ENCODE data around the gene CDK5RAP2.
A peak's percentile ranks its signal among the peaks of the same experiment; 100 is the strongest.
"Not testable (repeated sequence)": the region's sequence is repeated elsewhere in the genome, so short reads cannot be mapped to it uniquely, and the experiment has no call there.

The CDK5RAP2 gene

DNA sequence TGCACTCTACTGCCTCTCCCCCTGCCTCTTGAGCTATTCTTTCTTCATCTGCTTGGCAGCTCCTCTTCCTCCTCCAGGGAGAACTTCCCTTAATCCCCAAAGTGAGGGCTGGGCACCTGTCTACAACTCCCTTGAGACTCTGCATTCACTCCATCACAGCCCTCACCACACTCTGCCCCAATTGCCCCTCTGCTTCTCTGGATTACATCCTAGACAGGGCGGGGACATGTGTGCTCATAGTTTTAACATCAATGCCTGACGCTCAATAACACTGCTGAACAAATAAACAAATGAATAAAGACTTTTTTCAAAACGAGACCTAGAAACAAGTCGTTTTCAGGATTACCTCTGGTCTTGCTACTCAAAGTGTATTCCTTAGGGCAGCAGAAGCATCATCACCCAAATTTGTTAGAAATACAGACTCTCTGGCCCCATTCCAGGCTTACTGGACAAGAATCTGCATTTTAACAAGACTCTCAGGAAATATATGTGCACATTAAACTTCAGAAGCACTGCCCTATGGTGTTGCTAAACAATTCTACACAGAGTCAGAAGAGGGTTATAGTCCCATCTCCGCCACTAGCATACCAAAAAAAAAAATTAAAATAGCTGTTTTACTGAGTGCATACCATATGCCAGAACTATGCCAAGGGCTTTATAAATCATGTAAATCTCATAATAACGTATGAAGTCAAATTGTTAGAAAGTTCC is 115.6 kb downstream of the CDK5RAP2 start:
- no peak for DNase-seq

DNA sequence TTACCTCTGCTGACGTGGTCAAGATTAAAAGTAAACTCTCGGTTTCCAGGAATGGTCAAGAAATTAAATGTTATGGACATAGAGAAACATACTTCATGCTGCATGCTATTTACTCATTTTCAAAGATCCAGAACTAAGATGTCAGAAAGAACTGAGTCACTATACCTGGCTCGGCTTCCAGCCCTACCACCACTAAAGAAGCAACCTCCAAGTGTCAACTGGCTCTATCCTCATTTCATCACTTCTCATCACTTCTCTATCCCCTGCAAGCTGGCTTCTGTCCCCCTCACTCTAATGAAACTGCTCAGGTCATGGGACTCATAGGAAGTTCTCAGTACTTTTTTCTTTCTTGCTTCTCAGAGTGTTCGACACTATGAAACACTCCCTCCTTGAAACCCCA is 116.2 kb downstream of the CDK5RAP2 start:
- DNase-seq = no peak

DNA sequence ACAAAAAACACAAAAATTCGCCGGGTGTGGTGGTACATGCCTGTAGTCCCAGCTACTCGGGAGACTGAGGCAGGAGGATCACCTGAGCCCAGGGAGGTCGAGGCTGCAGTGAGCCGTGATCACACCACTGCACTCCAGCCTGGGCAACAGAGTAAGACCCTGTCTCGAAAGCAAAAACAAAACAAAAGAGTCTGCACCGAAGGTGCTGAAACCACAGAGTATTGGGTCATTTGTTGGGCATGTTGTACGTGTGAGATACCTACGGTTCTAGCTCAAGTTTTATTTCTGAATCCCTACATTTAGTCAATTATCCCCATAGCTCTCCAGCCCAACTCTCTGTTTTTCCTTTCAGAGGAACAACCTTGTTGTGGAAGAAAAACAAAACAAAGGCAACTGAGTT is 118.3 kb downstream of the CDK5RAP2 start:
- DNase-seq = not testable (repeated sequence)

DNA sequence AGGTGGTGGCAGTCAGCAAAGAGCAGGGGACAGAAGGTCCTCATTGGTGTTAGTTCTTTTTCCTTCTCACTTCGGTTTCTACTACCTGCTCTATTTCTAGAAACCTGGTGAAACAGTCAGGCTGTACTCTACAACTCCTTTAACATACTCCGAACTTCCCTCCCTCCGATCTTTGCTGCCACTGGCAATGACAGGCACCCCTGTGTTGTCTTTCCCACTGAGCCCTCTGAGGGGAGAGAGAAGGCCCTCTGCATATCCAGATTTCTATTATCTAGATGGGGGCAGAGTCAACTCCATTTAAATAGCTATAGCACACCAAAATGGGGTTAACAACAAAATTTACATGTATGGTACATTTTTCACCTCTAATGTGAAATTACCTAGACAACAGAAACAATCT is 123.7 kb downstream of the CDK5RAP2 start:
- DNase-seq = no peak

DNA sequence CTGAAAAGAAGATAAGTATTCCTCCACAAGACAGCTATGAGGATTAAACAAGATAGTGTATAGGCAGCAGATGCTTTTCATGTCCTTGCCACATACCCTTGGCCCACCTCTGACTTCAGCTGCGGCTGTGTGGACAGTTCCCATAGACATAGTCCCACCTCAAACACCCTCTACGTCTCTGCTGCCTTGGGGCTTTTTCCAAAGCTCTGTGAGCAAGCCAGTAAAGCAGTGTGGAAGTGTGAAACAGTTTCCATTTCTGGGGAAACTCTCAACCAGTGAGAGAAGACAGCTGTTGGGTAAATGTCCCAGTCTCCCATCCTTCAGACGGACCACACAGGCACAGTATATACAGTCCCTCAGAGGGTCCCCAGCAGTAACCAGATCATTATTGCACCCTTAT is 125.5 kb downstream of the CDK5RAP2 start:
- no peak for DNase-seq

DNA sequence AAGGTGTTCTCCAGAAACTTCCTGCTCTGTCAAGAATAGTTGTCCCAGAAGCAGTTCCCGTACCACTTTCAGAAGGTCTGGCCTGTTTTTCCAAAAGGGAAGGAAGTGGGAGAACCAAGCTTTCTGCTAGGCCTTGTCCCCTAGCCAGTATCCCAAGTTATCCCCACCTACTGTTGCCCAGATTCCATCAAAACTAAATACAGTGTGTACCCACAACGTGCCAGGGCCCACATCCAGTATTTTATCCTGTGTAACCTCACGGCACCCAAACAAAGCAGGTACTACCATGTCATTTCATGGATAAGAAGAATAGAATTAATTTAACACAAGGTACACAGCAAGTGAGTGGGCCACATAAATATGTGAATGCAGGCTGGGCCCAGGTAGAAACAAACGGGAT is 126.2 kb downstream of the CDK5RAP2 start:
- DNase-seq = no peak

DNA sequence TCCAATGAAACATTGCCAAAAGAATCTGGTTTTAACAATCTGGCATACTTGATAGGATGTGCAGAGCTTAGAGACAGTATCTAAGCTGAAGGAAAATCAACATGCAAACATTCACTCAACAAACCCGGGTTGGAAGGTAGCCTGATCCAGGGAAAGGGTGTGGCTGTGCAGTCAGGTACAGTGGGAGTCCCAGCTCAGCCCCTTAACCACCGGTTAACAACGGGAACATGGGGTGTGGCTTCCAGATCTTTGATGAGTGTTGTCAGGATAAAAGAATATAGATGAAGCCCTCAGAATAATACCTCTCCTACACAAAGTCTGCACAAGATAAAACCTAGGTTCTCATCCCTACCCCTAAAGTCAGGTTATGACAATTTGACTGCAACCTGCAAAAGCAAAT is 127.3 kb downstream of the CDK5RAP2 start:
- DNase-seq = no peak

DNA sequence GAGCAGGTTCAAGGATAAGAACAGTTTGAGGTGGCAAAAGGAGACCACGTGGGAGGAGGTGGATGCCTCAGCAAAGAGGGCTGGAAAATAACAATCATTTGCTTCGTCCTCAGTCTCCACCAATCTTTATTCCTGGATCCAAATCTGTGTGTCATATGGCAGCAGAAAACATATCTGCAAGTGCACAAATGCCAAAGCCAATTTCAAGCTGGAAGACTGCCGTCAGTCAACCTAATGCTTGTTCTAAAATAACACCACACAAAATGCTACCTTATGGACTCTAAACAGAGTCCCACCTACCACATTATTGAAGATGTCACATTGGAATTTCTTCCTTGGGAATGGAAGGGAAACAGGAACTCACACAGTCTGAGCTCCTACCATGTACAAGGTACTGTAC is 129.1 kb downstream of the CDK5RAP2 start:
- DNase-seq = no peak

DNA sequence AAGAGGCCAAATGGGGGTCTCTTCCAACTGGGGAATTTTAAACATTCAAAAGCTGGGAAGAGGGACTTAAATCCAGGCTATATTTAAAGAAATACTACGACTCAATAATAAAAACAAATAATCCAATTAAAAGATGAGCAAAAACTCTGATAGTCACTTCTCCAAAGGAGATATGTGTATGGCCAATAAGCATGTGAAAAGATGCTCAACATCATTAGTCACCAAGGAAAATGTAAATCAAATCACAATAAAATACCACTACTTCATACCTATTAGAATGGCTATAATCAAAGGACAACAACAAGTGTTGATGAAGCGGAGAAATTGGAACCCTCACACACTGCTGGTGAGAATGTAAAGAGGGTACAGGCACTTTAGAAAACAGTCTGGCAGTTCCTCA is 130.4 kb downstream of the CDK5RAP2 start:
- no peak for DNase-seq

DNA sequence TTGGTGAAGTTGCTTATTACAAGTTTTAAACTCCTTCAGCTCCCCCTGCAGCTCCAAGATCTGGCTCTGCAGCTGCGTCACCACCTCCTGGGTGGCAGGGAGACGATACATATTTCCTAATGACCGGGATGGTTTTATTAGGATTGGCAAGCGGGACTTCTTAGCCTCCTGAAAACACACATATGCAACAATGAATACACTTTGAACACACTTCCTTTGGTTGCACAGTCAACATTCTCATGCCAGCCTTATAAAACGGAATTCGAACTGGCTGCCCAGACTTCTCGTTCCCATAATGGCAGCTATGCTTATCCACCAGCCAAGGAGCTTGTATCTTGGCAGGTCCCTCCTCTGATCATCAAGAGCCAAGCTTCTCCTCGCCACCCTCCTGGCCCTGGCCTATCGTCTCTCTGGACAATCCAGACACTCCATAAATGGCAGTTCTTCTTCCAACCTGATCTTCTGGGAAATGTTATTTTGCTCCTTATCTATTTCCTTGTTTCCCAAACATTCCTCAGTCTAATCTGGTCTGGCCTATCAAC is 131.9 kb downstream of the CDK5RAP2 start:
- DNase-seq = no peak

DNA sequence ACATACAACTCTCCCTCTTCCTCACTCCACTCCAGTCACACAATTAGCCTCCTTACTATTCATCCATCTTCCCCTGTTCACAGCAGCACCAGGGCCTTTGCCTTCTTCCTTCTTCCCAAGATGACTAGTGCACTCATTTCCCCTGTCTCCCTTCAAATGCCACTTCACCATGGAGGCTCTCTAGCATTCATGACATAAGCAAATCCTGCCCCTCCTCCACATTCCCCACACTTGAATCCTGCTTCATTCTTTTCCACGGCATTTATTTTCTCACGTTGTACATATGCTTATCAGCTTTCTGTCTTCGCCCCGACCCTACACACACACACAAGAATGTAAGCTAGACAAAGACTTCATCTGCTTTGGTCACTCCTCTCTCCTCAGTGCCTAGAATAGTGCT is 133.3 kb downstream of the CDK5RAP2 start:
- peak; percentile 44 for DNase-seq

DNA sequence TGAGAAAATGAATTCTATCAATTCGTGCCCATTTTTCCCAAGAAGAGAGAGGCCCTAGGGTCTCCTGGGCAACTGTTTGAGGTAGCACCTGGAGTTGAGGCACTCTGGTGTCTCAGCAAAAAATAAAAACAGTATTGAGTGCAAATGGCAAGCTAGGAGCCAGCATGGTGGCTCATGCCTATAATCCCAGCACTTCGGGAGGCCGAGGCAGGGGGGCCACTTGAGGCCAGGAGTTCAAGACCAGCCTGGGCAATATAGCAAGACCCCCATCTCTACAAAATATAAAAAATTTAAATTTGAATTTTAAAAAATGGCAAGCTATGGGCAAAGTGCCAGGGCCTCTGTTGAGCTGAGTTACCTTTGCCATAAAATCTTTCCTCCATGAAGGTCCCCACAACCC is 136.0 kb downstream of the CDK5RAP2 start:
- DNase-seq = no peak

DNA sequence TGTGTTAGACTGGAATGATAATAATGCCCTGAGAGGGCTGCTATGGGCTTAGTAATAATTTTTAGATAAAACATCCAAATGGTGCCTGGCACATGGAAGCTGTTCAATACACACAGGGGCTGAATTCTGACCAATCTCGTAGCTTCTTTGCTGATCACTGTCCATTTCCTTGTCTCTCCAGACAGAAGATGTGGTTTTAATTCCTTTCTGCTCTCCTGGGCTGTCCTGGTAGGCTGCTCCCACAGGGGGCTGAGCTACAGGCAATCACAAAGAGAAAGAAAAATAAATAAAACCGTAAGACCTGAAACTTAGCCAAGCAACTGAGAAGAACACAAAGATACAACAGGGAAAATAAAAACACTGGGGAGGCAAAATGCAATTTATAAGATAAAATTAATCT is 136.5 kb downstream of the CDK5RAP2 start:
- DNase-seq = peak; percentile 76

DNA sequence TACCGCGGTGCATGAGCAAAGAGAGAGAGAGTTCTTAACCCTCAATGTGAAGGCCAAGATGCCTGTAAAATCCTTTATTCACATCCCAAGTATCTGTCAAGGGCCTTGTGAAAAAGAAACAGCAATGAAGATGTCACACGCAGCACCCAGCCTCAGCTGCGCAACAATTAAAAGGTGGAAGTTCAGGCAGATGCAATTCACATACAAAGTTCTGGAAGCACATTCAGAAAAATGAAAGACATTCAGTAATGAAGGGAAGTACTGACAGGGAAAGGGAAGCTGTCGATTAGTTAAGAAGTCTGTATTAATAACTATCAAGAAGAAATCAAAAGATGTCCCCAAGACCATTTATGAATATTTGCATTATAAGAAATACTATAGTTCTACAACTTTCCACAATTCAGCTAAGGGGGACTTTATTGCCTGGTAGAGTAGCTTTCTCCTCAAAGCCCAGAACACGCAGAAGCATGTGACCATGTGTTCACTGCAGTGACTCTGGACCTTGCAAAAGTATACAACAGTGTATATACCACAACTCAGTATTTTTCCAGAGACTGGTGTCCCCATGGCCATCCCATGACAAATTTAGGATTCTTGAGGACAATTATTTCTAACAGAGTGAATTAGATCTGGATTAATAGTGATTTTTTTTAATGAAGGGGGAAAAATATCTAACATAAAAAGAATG is 137.5 kb downstream of the CDK5RAP2 start:
- no peak for DNase-seq

DNA sequence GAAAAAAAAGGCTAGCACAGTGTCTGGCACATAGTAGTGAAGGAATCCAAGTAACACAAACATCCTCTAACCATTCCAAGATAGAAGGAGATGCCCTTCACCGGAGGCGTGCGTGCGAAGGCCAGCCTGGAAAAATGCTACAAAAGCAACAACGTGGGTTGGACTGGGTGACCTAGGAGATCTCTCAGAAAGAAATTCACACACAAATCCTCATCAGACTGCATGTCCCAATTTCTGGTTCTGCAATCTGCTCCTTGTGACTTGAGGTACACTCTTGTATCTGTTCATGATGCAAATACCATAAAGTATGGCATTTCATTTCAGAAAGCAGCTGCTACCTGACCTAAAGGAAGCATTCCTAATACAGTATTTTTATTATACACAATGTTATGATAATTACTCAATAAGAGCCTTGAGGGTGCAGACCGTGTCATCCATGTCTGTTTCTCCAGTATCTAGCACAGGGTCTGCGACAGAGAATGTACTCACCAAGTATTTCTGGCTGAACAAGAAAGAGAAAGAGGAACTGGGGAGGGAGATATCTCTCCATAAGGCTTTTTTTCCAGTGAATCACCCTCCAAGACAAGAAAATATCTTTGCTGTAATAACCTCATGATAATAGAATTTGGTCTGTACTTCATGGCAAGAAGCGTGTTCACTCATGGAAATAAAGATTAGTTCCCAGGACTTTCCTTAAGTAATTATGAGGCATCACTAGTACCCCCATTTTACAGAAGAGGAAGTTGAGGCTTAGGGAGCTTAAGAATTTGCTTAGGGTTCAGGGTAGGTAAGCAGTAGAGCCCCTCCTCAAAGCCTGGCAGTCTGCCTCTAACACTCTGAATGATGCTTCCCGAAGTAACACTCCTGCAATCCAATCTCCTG is 138.3 kb downstream of the CDK5RAP2 start:
- peak; percentile 97 for DNase-seq

DNA sequence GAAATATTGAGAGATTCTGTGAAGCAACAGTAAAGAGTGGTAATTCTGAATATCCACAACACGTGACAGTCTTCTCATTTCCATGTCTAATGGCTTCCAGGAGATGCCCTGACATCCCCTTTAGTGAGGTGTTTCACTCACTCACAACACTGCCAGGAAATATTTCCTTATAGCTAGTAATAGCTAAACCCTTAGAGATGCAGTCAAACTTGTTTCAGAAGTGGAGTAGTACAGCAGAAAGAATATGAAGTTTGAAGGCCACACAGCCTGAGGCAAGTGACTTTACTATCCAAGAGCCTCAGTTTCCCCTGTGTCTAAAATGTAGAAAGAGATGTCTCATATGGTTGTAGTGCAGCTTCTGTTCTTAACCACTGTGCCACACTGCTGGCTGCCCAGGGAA is 139.2 kb downstream of the CDK5RAP2 start:
- no peak for DNase-seq

DNA sequence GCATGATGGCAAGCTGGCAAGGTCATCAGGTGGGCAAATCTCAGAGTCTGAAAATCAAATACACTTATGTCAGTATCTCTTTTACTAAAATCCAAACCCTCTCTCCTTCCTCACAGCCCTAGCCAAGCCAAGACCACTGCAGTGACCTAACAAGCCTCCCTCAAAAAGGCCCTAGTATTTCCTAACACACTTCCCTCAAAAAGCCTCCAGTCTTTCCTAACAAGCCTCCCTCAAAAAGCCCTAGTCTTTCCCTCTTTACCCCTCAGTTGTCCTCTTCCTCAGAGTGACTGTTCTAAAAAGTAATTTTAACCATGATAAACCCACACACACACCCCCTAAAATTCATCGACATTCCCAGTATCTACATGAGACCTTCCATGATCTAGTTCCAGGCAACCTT is 140.0 kb downstream of the CDK5RAP2 start:
- DNase-seq = no peak

DNA sequence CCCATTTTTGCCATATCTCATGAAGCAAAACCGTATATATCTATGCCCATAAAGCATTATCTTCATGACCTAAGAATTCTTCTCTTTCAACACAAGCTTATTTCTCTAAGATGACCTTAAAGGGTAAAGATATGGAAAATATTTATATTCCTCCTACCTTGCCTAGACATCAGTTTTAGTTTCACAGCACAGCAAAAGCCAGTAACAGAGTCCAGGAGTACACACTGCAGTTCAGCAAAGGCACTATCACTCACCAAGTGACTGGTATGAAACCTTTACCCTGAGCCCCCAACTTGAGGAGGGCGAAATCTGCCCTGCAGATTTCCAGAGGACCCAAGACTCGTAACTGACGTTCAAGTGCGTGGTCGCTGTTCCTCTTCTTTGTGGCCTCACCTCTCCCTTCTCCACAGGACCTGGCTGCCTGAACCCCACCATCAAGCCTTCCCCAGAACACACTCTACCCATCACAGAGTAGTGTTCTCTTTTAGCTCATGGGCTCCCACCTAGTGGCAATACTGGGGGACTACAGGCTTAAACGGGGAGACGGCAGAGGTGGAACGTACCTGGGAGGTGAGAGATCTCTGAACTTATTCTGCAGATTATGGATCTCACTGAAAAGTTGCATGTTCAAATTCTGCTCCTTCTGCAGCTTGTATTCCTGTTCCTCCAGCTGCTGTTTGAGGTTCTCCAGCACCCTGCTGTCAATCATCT is 141.0 kb downstream of the CDK5RAP2 start:
- peak; percentile 22 for DNase-seq

DNA sequence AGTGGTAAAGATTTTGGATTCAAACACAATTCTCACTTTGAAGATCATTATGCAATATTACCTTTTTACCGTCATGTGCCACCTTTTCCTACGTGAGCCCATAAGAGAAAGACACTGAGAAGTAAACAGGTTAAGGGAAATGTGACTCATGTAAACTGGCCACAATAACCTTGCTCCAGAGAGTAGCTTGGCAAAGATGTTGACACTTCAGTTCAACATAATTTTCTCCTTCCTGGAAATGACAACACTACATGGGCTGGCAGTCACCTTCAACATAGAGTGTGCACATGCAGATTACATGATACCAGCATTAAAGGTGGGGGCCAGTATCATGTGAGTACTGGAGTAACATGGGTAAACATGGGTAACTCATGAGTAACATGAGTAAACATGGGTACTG is 141.9 kb downstream of the CDK5RAP2 start:
- DNase-seq = no peak

DNA sequence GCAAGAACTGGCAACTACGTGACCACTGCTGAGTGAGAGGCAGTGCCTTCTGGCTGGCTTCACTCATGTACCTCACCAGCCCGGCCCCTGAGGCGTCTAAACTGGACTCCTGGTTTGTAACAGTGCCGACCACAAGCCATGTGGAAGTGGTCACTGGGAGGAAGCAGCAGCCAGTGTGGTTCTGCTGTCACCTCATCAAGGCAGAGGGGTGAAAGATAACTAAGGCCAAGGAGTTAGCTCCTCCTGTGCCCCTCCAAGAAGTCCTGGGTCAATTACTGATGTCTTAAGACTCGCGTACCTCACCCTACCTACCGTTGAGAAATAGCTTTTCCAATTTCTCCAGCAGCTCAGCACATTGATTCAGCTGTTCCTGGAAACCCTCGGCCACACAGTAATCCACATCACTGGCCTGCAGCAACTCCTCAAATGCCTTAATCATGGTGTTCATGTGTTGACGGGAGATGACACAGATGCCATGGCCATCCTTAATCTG is 142.9 kb downstream of the CDK5RAP2 start:
- no peak for DNase-seq

DNA sequence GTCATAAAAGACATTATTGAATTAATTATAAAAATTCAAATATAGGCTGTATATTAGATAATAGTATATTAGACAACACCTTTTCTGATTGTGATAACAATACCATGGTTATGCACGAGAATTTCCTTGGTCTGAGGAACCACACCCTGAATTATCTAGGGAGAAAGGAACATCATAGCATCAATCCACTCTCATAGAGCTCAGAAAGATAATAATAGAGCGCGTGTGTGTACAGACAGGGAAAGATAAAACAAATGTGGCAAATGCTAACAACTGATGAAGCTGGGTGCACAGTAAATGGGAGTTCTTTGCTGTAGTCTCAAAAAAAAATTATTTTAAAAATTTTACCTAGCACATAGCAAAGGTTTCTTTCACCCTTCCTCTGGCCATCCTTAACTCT is 143.5 kb downstream of the CDK5RAP2 start:
- no peak for DNase-seq

DNA sequence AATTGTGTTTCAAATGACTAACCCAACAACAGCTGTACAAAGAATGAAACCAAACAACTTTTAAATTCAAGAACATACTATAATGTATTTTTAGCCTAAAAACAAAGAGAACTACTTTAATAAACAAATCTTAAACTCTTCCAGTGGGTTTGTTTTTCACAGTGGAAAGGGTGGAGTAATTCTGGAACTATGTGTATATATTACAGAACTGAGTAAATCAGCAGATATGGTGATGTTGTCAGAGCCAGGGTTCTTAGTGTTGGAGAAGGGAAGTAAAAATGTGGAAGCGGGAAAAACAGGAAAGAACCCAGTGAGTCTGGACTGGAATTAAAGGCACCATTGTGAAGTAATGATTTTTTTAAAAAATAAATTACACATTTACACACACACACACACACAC is 144.9 kb downstream of the CDK5RAP2 start:
- no peak for DNase-seq

Measured in fibroblast of skin of back (primary cell).